Neural cell (in vitro differentiated cells): Measurements from ENCODE around the gene GRIP1. TPM values are rescaled to one million over a fixed set of nuclear protein-coding genes. Genes with fewer than 3 reads are reported as not detected.

ENCODE experiments used
- H2AFZ ChIP-seq: fragments of 200-600, 300-800 bp; sonication (generic), shearing (Covaris generic); 2 replicates; pipeline ENCODE4 v1.6.0; 2014; ENCODE audit warnings: low read depth, mild to moderate bottlenecking, antibody characterized with exemption, low read length, moderate library complexity
- H3F3A ChIP-seq: fragments of 200-600 bp; shearing (Covaris generic); 2 replicates; pipeline ENCODE4 v1.6.1; 2016; ENCODE audit warnings: mild to moderate bottlenecking, moderate library complexity, mixed read lengths, antibody characterized with exemption, low read length; ENCODE audit not compliant: insufficient read depth, poor library complexity, severe bottlenecking
- H3K27ac ChIP-seq: fragments of 200-600, 300-800 bp; sonication (generic), shearing (Covaris generic); 2 replicates; pipeline ENCODE4 v1.5.1; 2014; ENCODE audit warnings: mild to moderate bottlenecking, low read length, moderate library complexity
- H3K27me3 ChIP-seq: fragments of 300-800, 200-600 bp; sonication (generic), shearing (Covaris generic); 2 replicates; pipeline ENCODE4 v1.6.0; 2014; ENCODE audit warnings: mild to moderate bottlenecking, low read depth, low read length, moderate library complexity; ENCODE audit not compliant: insufficient read depth
- H3K36me3 ChIP-seq: fragments of 300-800, 200-600 bp; sonication (generic), shearing (Covaris generic); 2 replicates; pipeline ENCODE4 v1.5.1; 2014; ENCODE audit warnings: mild to moderate bottlenecking, antibody characterized with exemption, low read length, moderate library complexity; ENCODE audit not compliant: insufficient read depth
- H3K4me2 ChIP-seq: fragments of 300-800, 200-600 bp; sonication (generic), shearing (Covaris generic); 2 replicates; pipeline ENCODE4 v1.6.0; 2014; ENCODE audit warnings: mild to moderate bottlenecking, low read length
- H3K4me3 ChIP-seq: fragments of 300-800, 200-600 bp; sonication (generic), shearing (Covaris generic); 2 replicates; pipeline ENCODE4 v1.5.1; 2014; ENCODE audit warnings: mild to moderate bottlenecking, low read length, moderate library complexity
- H3K79me2 ChIP-seq: fragments of 200-600 bp; shearing (Covaris generic); replicated peaks from 2 replicates; pipeline ENCODE4 v1.6.0; 2014; ENCODE audit warnings: mild to moderate bottlenecking, low read length, moderate library complexity; ENCODE audit not compliant: insufficient read depth
- H3K9ac ChIP-seq: fragments of 300-800, 200-600 bp; sonication (generic), shearing (Covaris generic); 2 replicates; pipeline ENCODE4 v1.6.1; 2016; ENCODE audit warnings: mild to moderate bottlenecking, low read length, mixed read lengths
- H3K9me2 ChIP-seq: fragments of 200-600 bp; shearing (Covaris generic); 2 replicates; pipeline ENCODE4 v1.6.1; 2016; ENCODE audit warnings: mild to moderate bottlenecking, low read length, mixed read lengths; ENCODE audit not compliant: insufficient read depth
- H3K9me3 ChIP-seq: fragments of 200-600, 300-800 bp; sonication (generic), shearing (Covaris generic); 2 replicates; pipeline ENCODE4 v1.6.1; 2016; ENCODE audit warnings: mild to moderate bottlenecking, mixed run types, low read length, moderate library complexity, mixed read lengths
- H4K20me1 ChIP-seq: fragments of 200-600 bp; shearing (Covaris generic); 2 replicates; pipeline ENCODE4 v1.6.1; 2016; ENCODE audit warnings: mild to moderate bottlenecking, mixed run types; ENCODE audit not compliant: insufficient read depth
- CTCF ChIP-seq: fragments of 450-650 bp; IDR thresholded peaks from 2 replicates; pipeline ENCODE4 v1.5.1; 2014; ENCODE audit warnings: antibody characterized with exemption, mild to moderate bottlenecking, moderate library complexity; ENCODE audit not compliant: poor library complexity, severe bottlenecking
- EP300 ChIP-seq: fragments of 450-650 bp; conservative IDR thresholded peaks from 2 replicates; pipeline ENCODE4 v1.6.1; 2014; ENCODE audit warnings: antibody characterized with exemption, mild to moderate bottlenecking, moderate library complexity; ENCODE audit not compliant: poor library complexity, severe bottlenecking
- EZH2 ChIP-seq: fragments of 200-600, 300-800 bp; shearing (Covaris generic), sonication (generic); IDR thresholded peaks from 2 replicates; pipeline ENCODE4 v1.6.1; 2014; ENCODE audit warnings: antibody characterized with exemption, low read length, borderline replicate concordance, mild to moderate bottlenecking; ENCODE audit not compliant: insufficient read depth, poor library complexity, severe bottlenecking
- MXI1 ChIP-seq: fragments of 450-650 bp; conservative IDR thresholded peaks from 2 replicates; pipeline ENCODE4 v1.6.1; 2014; ENCODE audit warnings: antibody characterized with exemption, mild to moderate bottlenecking; ENCODE audit not compliant: poor library complexity, severe bottlenecking
- POLR2AphosphoS5 ChIP-seq: IDR thresholded peaks from 2 replicates; pipeline ENCODE4 v1.6.1; 2012
- RAD21 ChIP-seq: fragments of 450-650 bp; conservative IDR thresholded peaks from 2 replicates; pipeline ENCODE4 v1.6.1; 2014; ENCODE audit warnings: antibody characterized with exemption, mild to moderate bottlenecking, moderate library complexity
- REST ChIP-seq: IDR thresholded peaks from 2 replicates; pipeline ENCODE4 v1.6.1; 2012; ENCODE audit warnings: borderline replicate concordance
- SMC3 ChIP-seq: fragments of 450-650 bp; conservative IDR thresholded peaks from 2 replicates; pipeline ENCODE4 v1.6.1; 2014; ENCODE audit warnings: antibody characterized with exemption, mild to moderate bottlenecking, moderate library complexity; ENCODE audit not compliant: poor library complexity
- TAF1 ChIP-seq: IDR thresholded peaks from 2 replicates; pipeline ENCODE4 v1.6.1; 2012; ENCODE audit warnings: low read depth
- polyA plus RNA-seq: library from polyadenylated mRNA; depleted of rRNA; stranded (reverse); fragments of >200 nt; gene quantifications from 2 replicates; pipeline ENCODE4 v1.2.3, GENCODE V29; 2014

GRIP1 gene
- polyA plus RNA-seq, 1 donor from 2014 or later = 41.1 TPM

- Histone ChIP-seq H3K9me2 (no peaks in the 10 kb centered on the region), H3K9me3 (no peaks in the 10 kb centered on the region), H3K36me3 (no peaks in the 10 kb centered on the region), H2AFZ (no peak overlapping the region), H3K4me2 (no peak overlapping the region), H3K79me2 (no peaks in the 10 kb centered on the region), H3K27ac (no peak overlapping the region), H3K9ac (no peak overlapping the region), H4K20me1 (no peaks in the 10 kb centered on the region), H3F3A (no peaks in the 10 kb centered on the region), H3K4me3 (no peak overlapping the region), H3K27me3 (no peaks in the 10 kb centered on the region)
- TF ChIP-seq EZH2 (no peak), EP300 (no peak), TAF1 (no peak), POLR2AphosphoS5 (no peak)
Observed at GRCh38 chr12:66428870-66429269, 250.0 kb downstream of the GRIP1 start.

GRCh38 chr12:66428261-66428660 lies 250.6 kb downstream of the GRIP1 start:
- H3K9me2 ChIP-seq = no peaks in the 10 kb centered on the region
- H3K36me3 ChIP-seq = no peaks in the 10 kb centered on the region
- H3K9ac ChIP-seq = no peak overlapping the region
- no peak overlapping the region for H3K4me3 ChIP-seq
- H2AFZ ChIP-seq = no peak overlapping the region
- no peaks in the 10 kb centered on the region for H3K9me3 ChIP-seq
- no peaks in the 10 kb centered on the region for H3F3A ChIP-seq
- TF ChIP-seq MXI1 = no peak
- TF ChIP-seq RAD21 = no peak
- TF ChIP-seq EP300 = no peak
- TF ChIP-seq CTCF = no peak
- TF ChIP-seq REST = no peak
- TF ChIP-seq TAF1 = no peak
- H3K27me3 ChIP-seq = no peaks in the 10 kb centered on the region
- no peaks in the 10 kb centered on the region for H4K20me1 ChIP-seq
- no peak overlapping the region for H3K27ac ChIP-seq
- H3K4me2 ChIP-seq = no peak overlapping the region
- H3K79me2 ChIP-seq = no peaks in the 10 kb centered on the region

- Histone ChIP-seq H3K27ac (no peak overlapping the region), H3K9me2 (no peaks in the 10 kb centered on the region), H3K4me2 (no peak overlapping the region), H3K9ac (no peak overlapping the region), H4K20me1 (no peaks in the 10 kb centered on the region), H3K27me3 (no peaks in the 10 kb centered on the region), H3K36me3 (no peaks in the 10 kb centered on the region), H3K79me2 (no peaks in the 10 kb centered on the region), H3F3A (no peaks in the 10 kb centered on the region), H2AFZ (no peak overlapping the region), H3K4me3 (no peak overlapping the region), H3K9me3 (no peaks in the 10 kb centered on the region)
- no peak for TF ChIP-seq TAF1
- TF ChIP-seq SMC3 = no peak
- TF ChIP-seq RAD21 = no peak
- TF ChIP-seq MXI1 = no peak
- no peak for TF ChIP-seq EZH2
- TF ChIP-seq REST = no peak
- no peak for TF ChIP-seq EP300
- TF ChIP-seq CTCF = no peak
- no peak for TF ChIP-seq POLR2AphosphoS5
Observed at GRCh38 chr12:66426696-66427095, 252.2 kb downstream of the GRIP1 start.
